ENCODE results near the gene AIDA. TPM values are rescaled to one million over a fixed set of nuclear protein-coding genes. Genes with fewer than 3 reads are reported as not detected.
A peak's percentile ranks its signal among the peaks of the same experiment; 100 is the strongest.

Gene AIDA
- total and polyA plus RNA-seq, 12 donors = 29.5 to 68.4 (median 43.6) TPM

DNA sequence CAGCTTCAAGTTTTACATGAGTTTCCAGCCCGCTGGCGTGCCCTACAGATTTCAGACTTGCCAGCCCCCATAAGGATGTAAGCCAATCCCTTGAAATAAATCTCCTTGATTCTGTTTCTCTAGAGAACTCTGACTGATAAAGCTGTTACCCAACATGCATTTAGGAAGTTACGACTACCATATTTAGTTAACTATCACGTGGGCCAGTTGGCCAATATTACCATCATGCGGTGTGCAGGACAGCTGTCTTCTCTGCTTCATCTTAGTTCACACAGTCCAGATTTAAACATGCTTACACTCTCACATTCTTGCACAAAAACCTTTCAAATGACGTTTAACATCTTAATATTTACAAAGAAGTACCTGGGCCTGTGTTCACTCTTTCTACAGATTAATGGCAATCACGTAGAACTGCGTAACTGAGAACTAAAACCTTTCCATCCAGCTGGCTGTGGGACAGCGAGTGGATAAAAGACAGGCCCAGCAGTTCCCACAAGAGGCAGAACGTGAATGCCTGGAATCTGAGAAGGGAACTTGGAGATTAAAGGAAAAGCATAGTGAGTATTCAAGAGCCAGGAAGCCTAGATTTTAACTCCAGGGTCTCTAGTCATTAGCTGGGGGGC, 45.5 kb upstream of the AIDA start:
- H3K4me1 ChIP-seq = peaks cover 0 to 12% (median 0%) of the 10 kb centered on the region in 9 donors
- intact Hi-C loops (cut with DNase I) = no loop called here
- H3K27ac ChIP-seq = no peak overlapping the region
- no peaks in the 10 kb centered on the region for H3K27me3 ChIP-seq
- WGBS, 2 donors = 55 to 64% methylated on average over 10 of the region's 10 CpGs
- H3K4me3 ChIP-seq = no peak overlapping the region
- DNase-seq (no peak), ATAC-seq (peak in 3 of 8 donors; percentile 39 to 59 (median 56))
- no peaks in the 10 kb centered on the region for H3K36me3 ChIP-seq
- no peaks in the 10 kb centered on the region for H3K9me3 ChIP-seq
- TF ChIP-seq, protein P1, sequence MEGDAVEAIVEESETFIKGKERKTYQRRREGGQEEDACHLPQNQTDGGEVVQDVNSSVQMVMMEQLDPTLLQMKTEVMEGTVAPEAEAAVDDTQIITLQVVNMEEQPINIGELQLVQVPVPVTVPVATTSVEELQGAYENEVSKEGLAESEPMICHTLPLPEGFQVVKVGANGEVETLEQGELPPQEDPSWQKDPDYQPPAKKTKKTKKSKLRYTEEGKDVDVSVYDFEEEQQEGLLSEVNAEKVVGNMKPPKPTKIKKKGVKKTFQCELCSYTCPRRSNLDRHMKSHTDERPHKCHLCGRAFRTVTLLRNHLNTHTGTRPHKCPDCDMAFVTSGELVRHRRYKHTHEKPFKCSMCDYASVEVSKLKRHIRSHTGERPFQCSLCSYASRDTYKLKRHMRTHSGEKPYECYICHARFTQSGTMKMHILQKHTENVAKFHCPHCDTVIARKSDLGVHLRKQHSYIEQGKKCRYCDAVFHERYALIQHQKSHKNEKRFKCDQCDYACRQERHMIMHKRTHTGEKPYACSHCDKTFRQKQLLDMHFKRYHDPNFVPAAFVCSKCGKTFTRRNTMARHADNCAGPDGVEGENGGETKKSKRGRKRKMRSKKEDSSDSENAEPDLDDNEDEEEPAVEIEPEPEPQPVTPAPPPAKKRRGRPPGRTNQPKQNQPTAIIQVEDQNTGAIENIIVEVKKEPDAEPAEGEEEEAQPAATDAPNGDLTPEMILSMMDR (IDR thresholded peaks at IDR 0.05) = no peak

DNA sequence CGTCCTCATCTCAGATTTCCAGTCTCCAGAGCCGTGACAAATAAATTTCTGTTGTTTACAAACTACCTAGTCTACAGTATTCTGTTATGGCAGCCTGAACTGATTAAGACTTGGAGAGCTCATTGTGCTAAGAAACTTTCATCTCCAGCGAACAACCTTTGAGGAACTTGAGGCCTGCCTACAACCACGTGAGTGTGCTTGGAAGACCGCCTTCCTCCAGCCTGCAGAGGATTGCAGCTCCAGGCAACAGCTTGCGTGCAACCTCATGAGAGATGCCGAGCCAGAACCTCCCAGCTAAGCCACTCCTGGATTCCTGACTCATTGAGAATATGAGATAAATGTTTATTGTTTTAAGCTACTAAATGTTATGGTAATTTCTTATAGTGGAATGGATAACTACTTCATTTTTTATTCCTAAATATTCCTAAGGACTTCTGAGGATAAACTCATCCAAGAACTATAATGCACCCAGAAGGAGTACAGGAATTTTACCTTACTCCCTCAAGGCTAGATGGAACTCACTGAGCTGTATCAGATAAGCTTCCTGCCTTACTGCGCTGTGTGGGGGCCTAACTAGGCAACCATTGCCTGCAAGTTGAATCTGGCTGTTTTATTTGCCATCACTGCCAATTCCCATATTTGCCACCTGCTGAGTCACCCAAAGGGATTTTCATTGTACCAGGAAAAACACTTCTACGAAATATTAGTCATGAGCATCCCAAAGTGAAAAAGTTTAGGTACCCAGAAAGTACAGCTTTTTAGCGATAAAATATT, 42.3 kb upstream of the AIDA start:
- WGBS, 2 donors = 77 to 78% methylated on average over 10 of the region's 10 CpGs
- intact Hi-C loops (cut with DNase I) = no loop called here
- no peaks in the 10 kb centered on the region for H3K9me3 ChIP-seq
- peak overlapping the region in 1 of 10 donors; percentile 27 for H3K27ac ChIP-seq
- TF ChIP-seq, protein P1 (IDR thresholded peaks at IDR 0.05) = no peak
- H3K4me3 ChIP-seq = no peak overlapping the region
- H3K27me3 ChIP-seq = no peaks in the 10 kb centered on the region
- H3K36me3 ChIP-seq = no peaks in the 10 kb centered on the region
- DNase-seq = peak; percentile 29 to 30
- peak in 7 of 8 donors; percentile 48 to 89 (median 84) for ATAC-seq
- H3K4me1 ChIP-seq = peaks cover 0 to 15% (median 0%) of the 10 kb centered on the region in 9 donors

DNA sequence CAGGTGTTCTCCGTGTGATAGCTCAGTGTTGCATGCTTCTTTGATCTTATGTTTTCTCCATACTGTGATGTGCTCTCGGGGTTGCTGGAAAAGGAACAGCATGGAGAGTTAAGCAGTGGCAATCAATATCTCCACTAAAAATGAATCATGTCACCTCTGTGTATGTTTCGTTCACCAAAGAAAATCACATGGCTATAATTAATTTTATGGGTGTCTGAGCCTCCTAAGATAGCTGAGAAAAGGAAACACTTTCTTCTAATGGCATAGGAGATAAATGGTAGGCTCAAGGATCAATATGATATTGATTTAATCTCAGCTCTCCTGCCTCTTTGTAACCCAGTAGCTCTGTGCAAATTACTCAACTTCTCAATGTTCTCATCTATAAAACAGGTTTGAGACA, 39.0 kb upstream of the AIDA start:
- Histone ChIP-seq H3K27ac (no peak overlapping the region), H3K36me3 (no peaks in the 10 kb centered on the region), H3K27me3 (peaks cover 0 to 4% (median 0%) of the 10 kb centered on the region in 7 donors), H3K4me1 (peaks cover 0 to 11% (median 0%) of the 10 kb centered on the region in 9 donors), H3K4me3 (no peak overlapping the region), H3K9me3 (no peaks in the 10 kb centered on the region)
- intact Hi-C loops (cut with DNase I) = no loop called here
- WGBS, 2 donors = 86 to 92% methylated on average over 3 of the region's 3 CpGs
- TF ChIP-seq, protein P1 (IDR thresholded peaks at IDR 0.05) = no peak
- ATAC-seq (no peak), DNase-seq (no peak)

DNA sequence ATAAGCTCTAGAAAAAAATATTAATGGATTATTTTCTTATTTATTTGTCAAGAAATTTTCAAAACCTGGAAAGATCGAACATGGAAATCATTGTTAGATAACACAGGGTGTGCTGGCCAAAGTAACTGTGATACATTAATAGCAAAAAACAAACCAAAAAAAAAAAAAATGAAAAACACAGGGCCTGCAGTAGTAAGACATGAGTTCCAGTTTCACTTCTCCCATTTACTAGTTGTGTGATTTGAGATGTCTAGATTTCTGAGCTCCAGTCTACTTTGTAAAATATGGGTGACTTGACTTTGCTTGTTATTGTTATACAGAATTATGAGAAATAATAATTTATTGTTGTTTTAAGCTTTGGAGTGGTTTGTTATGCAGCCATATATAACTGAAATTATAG, 38.4 kb upstream of the AIDA start:
- H3K9me3 ChIP-seq = no peaks in the 10 kb centered on the region
- ATAC-seq (no peak), DNase-seq (no peak)
- H3K4me3 ChIP-seq = no peak overlapping the region
- intact Hi-C loops (cut with DNase I) = no loop called here
- H3K4me1 ChIP-seq = peaks cover 0 to 11% (median 0%) of the 10 kb centered on the region in 9 donors
- TF ChIP-seq, protein P1 (IDR thresholded peaks at IDR 0.05) = no peak
- H3K36me3 ChIP-seq = no peaks in the 10 kb centered on the region
- H3K27ac ChIP-seq = no peak overlapping the region
- WGBS, 2 donors = 85 to 95% methylated on average over 1 of the region's 1 CpG
- H3K27me3 ChIP-seq = peaks cover 0 to 4% (median 0%) of the 10 kb centered on the region in 7 donors
